Motor neuron (in vitro differentiated cells): Measurements from ENCODE around the gene UGGT2. TPM values are rescaled to one million over a fixed set of nuclear protein-coding genes. Genes with fewer than 3 reads are reported as not detected.

ENCODE experiments used
- ATAC-seq, 8 experiments: fragments of 200-7000 bp; cut with Tn5 transposase; replicated peaks in 6 of 8; 2 replicates each; pipeline ENCODE4 v1.8.0; 2021; ENCODE audit warnings: mild to moderate bottlenecking in 8 of 8, moderate library complexity in 8 of 8
- H3K27ac ChIP-seq, 2 donors: fragments of 250-450 bp; sonication (Bioruptor Pico); 2 replicates each; pipeline ENCODE4 v1.9.0; 2021; ENCODE audit warnings: antibody characterized with exemption in 2 of 2, mild to moderate bottlenecking in 2 of 2, moderate library complexity in 1 of 2
- H3K4me1 ChIP-seq, 2 donors: fragments of 250-450 bp; sonication (Bioruptor Pico); replicated peaks in 1 of 2; 2 replicates each; pipeline ENCODE4 v1.6.1; 2021; ENCODE audit warnings: antibody characterized with exemption in 2 of 2, mild to moderate bottlenecking in 2 of 2, moderate library complexity in 1 of 2
- H3K4me3 ChIP-seq, 5 donors: fragments of 250-450 bp; sonication (Bioruptor Pico); 2 replicates each; pipeline ENCODE4 v1.9.0; 2021; ENCODE audit warnings: antibody characterized with exemption in 5 of 5, mild to moderate bottlenecking in 5 of 5, moderate library complexity in 4 of 5
- WGBS, 10 experiments: fragments of 450-650 bp; shearing (Covaris generic); methylation state at CpG; one replicate each; pipeline ENCODE4 v1.0.0; 2022; 5-methylcytosine and 5-hydroxymethylcytosine counted together
- in situ Hi-C, 9 experiments: fragments of 400-800 bp; cut with MboI; loops; one replicate each; pipeline ENCODE4 v1.15.0; 2021; ENCODE audit warnings: low sequenced_read_pairs in 9 of 9, low pct_unique_long_range_greater_than_20kb in 2 of 9; ENCODE audit not compliant: unreplicated experiment in 9 of 9
- total RNA-seq, 8 experiments: library from RNA; unstranded; fragments of 300-600 nt; gene quantifications; 2 replicates each; pipeline versions ENCODE4 v1.2.3 to v1.2.4, GENCODE V29; 2022

Gene UGGT2
- total RNA-seq, 8 experiments from 2014 or later: 21.7 to 50.0 (median 33.8) TPM

- peak in 3 of 8 experiments; percentile 45 to 56 (median 55) for ATAC-seq
- Histone ChIP-seq H3K4me3 (no peak overlapping the region), H3K4me1 (no peaks in the 10 kb centered on the region), H3K27ac (no peak overlapping the region)
- in situ Hi-C loops: no loop called here
- 88 to 100% (median 96%) methylated on average over 1 of the region's 1 CpG for WGBS, 10 experiments
Measured at GRCh38 chr13:95903569-95903968, 149.6 kb downstream of the UGGT2 start.

GRCh38 chr13:95902741-95903140 is 150.5 kb downstream of the UGGT2 start:
- Histone ChIP-seq H3K27ac (no peak overlapping the region), H3K4me3 (no peak overlapping the region), H3K4me1 (no peaks in the 10 kb centered on the region)
- in situ Hi-C loops: no loop called here
- ATAC-seq: no peak
- WGBS, 10 experiments: 11 to 100% (median 80%) methylated on average over 1 of the region's 1 CpG

GRCh38 chr13:95898256-95898655 is 154.9 kb downstream of the UGGT2 start:
- no peak for ATAC-seq
- in situ Hi-C loops: no loop called here
- H3K4me3 ChIP-seq: no peak overlapping the region
- H3K4me1 ChIP-seq: no peaks in the 10 kb centered on the region
- WGBS, 10 experiments: 90 to 100% (median 100%) methylated on average over 1 of the region's 1 CpG; no CpG with 5 or more reads in 7 of the 10 experiments
- H3K27ac ChIP-seq: no peak overlapping the region

- Histone ChIP-seq H3K27ac (no peak overlapping the region), H3K4me1 (no peaks in the 10 kb centered on the region), H3K4me3 (no peak overlapping the region)
- in situ Hi-C loops: no loop called here
- WGBS, 10 experiments: 92 to 100% (median 96%) methylated on average over 2 to 3 of the region's 3 CpGs; no CpG with 5 or more reads in 1 of the 10 experiments
- no peak for ATAC-seq
Measured at GRCh38 chr13:95896301-95896700, 156.9 kb downstream of the UGGT2 start.

- H3K27ac ChIP-seq: no peak overlapping the region
- 50 to 92% (median 87%) methylated on average over 2 to 5 of the region's 5 CpGs; no CpG with 5 or more reads in 2 of the 10 experiments for WGBS, 10 experiments
- no peak overlapping the region for H3K4me3 ChIP-seq
- in situ Hi-C loops: no loop called here
- no peaks in the 10 kb centered on the region for H3K4me1 ChIP-seq
- ATAC-seq: peak in 1 of 8 experiments; percentile 33
Measured at GRCh38 chr13:95893861-95894260, 159.3 kb downstream of the UGGT2 start.

GRCh38 chr13:95882121-95882520 is 171.1 kb downstream of the UGGT2 start:
- H3K4me3 ChIP-seq: no peak overlapping the region
- H3K27ac ChIP-seq: no peak overlapping the region
- 100% methylated on average over 1 to 3 of the region's 3 CpGs; no CpG with 5 or more reads in 7 of the 10 experiments for whole genome bisulfite sequencing, 10 experiments
- in situ Hi-C loops: no loop called here
- ATAC-seq: no peak
- no peaks in the 10 kb centered on the region for H3K4me1 ChIP-seq

- WGBS, 10 experiments: 80 to 100% (median 100%) methylated on average over 1 of the region's 1 CpG; no CpG with 5 or more reads in 1 of the 10 experiments
Measured at GRCh38 chr13:95880331-95880730, 172.9 kb downstream of the UGGT2 start.

GRCh38 chr13:95874286-95874685 is 178.9 kb downstream of the UGGT2 start:
- in situ Hi-C loops: no loop called here
- no peak overlapping the region for H3K4me3 ChIP-seq
- H3K27ac ChIP-seq: no peak overlapping the region
- no peak for ATAC-seq
- no peaks in the 10 kb centered on the region for H3K4me1 ChIP-seq
- WGBS, 10 experiments: 50 to 100% (median 92%) methylated on average over 1 to 2 of the region's 2 CpGs; no CpG with 5 or more reads in 4 of the 10 experiments

More at GRCh38 chr13:95880331-95880730, 172.9 kb downstream of the UGGT2 start:
- Histone ChIP-seq H3K4me3 (no peak overlapping the region), H3K27ac (no peak overlapping the region), H3K4me1 (no peaks in the 10 kb centered on the region)
- in situ Hi-C loops: no loop called here
- ATAC-seq: no peak

- in situ Hi-C loops: no loop called here
- no peak for ATAC-seq
- WGBS, 10 experiments: 80 to 100% (median 100%) methylated on average over 1 to 4 of the region's 4 CpGs; no CpG with 5 or more reads in 2 of the 10 experiments
Measured at GRCh38 chr13:95870421-95870820, 182.8 kb downstream of the UGGT2 start.

GRCh38 chr13:95865080-95865615 is 188.1 kb downstream of the UGGT2 start:
- ATAC-seq: no peak
- 64 to 100% (median 94%) methylated on average over 1 to 5 of the region's 5 CpGs for WGBS, 10 experiments
- in situ Hi-C loops: no loop called here
- H3K27ac ChIP-seq: no peak overlapping the region
- no peak overlapping the region for H3K4me3 ChIP-seq
- H3K4me1 ChIP-seq: no peaks in the 10 kb centered on the region

More at GRCh38 chr13:95870421-95870820, 182.8 kb downstream of the UGGT2 start:
- Histone ChIP-seq H3K4me3 (no peak overlapping the region), H3K27ac (no peak overlapping the region), H3K4me1 (no peaks in the 10 kb centered on the region)

GRCh38 chr13:95862408-95862807 is 190.8 kb downstream of the UGGT2 start:
- in situ Hi-C loops: no loop called here
- Histone ChIP-seq H3K27ac (no peak overlapping the region), H3K4me3 (no peak overlapping the region), H3K4me1 (no peaks in the 10 kb centered on the region)
- ATAC-seq: no peak

GRCh38 chr13:95861296-95861695 is 191.9 kb downstream of the UGGT2 start:
- 78 to 100% (median 94%) methylated on average over 1 to 2 of the region's 2 CpGs; no CpG with 5 or more reads in 2 of the 10 experiments for WGBS, 10 experiments
- Histone ChIP-seq H3K27ac (no peak overlapping the region), H3K4me3 (no peak overlapping the region), H3K4me1 (no peaks in the 10 kb centered on the region)
- no peak for ATAC-seq
- in situ Hi-C loops: no loop called here

GRCh38 chr13:95858286-95859075 is 194.7 kb downstream of the UGGT2 start:
- no peaks in the 10 kb centered on the region for H3K4me1 ChIP-seq
- in situ Hi-C loops: no loop called here
- ATAC-seq: no peak
- H3K27ac ChIP-seq: no peak overlapping the region
- WGBS, 10 experiments: 77 to 100% (median 90%) methylated on average over 2 to 10 of the region's 10 CpGs
- no peak overlapping the region for H3K4me3 ChIP-seq
